OCI-LY1 (cell line): ENCODE measurements around the gene HDAC1.

ENCODE experiments used
- EZH2 ChIP-seq: fragments of 200-600 bp; sonication (generic), shearing (Covaris generic); IDR thresholded peaks from 2 replicates; pipeline ENCODE4 v1.8.0; 2017; ENCODE audit warnings: borderline replicate concordance, mixed run types, mild to moderate bottlenecking, antibody characterized with exemption, low read length, moderate library complexity, mixed read lengths
- TF ChIP-seq, protein P1 (sequence below): fragments of 200-600 bp; sonication (generic), shearing (Covaris generic); IDR thresholded peaks from 2 replicates; pipeline ENCODE4 v1.5.1; 2017; ENCODE audit warnings: mild to moderate bottlenecking, antibody characterized with exemption, low read length, moderate library complexity, mixed read lengths

DNA sequence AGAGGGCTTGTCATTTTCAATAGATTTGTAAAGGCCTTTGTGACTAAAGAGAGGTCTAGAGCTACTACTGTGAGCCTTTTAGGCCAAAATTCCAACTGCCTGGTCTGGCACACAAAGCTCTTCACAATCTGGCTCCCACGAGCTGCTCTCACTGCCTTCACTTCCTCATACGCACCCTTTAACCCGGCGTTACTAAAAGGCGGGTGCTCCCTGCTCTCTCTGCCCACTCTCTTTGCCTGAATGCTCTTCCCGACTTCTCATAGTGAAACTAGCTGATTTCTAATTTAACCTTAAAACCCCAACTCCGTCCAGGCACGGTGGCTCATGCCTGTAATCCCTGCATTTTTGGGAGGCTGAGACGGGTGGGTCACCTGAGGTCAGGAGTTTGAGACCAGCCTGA is 88.2 kb downstream of the HDAC1 start:
- TF ChIP-seq, protein P1, sequence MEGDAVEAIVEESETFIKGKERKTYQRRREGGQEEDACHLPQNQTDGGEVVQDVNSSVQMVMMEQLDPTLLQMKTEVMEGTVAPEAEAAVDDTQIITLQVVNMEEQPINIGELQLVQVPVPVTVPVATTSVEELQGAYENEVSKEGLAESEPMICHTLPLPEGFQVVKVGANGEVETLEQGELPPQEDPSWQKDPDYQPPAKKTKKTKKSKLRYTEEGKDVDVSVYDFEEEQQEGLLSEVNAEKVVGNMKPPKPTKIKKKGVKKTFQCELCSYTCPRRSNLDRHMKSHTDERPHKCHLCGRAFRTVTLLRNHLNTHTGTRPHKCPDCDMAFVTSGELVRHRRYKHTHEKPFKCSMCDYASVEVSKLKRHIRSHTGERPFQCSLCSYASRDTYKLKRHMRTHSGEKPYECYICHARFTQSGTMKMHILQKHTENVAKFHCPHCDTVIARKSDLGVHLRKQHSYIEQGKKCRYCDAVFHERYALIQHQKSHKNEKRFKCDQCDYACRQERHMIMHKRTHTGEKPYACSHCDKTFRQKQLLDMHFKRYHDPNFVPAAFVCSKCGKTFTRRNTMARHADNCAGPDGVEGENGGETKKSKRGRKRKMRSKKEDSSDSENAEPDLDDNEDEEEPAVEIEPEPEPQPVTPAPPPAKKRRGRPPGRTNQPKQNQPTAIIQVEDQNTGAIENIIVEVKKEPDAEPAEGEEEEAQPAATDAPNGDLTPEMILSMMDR: no peak
- TF ChIP-seq EZH2: no peak
